ENCODE data around the gene GPR173.

GPR173 gene

GRCh38 chrX:53091354-53091753, 42.8 kb downstream of the GPR173 start:
- no peak for DNase-seq

- peak; percentile 69 to 74 for DNase-seq
Observed at GRCh38 chrX:53093177-53093655, 44.6 kb downstream of the GPR173 start.

GRCh38 chrX:53093748-53094581, 45.4 kb downstream of the GPR173 start, which contains the start of gene KANTR:
TSS of gene KANTR (plus strand) at chrX:53094142. CDS start at chrX:53124273, 30,131 bp downstream.
- DNase-seq = peak; percentile 65 to 71

GRCh38 chrX:53094582-53094905, 46.0 kb downstream of the GPR173 start:
- no peak for DNase-seq

- no peak for DNase-seq
Observed at GRCh38 chrX:53095796-53096195, 47.2 kb downstream of the GPR173 start.

GRCh38 chrX:53114864-53115549, 66.4 kb downstream of the GPR173 start:
- no peak for DNase-seq

- DNase-seq = no peak
Observed at GRCh38 chrX:53115550-53115874, 66.9 kb downstream of the GPR173 start.

GRCh38 chrX:53116101-53116500, 67.5 kb downstream of the GPR173 start:
- no peak for DNase-seq

GRCh38 chrX:53122013-53122412, 73.4 kb downstream of the GPR173 start:
- no peak for DNase-seq

GRCh38 chrX:53125506-53125905, 76.9 kb downstream of the GPR173 start:
- no peak for DNase-seq

- DNase-seq = no peak
Observed at GRCh38 chrX:53126377-53126776, 77.8 kb downstream of the GPR173 start.

GRCh38 chrX:53128097-53128749, 79.6 kb downstream of the GPR173 start:
- DNase-seq = no peak

Data from activated CD4-positive, alpha-beta T cell treated with anti-CD3 and anti-CD28 coated beads, Interleukin-2, amount 50 U/mL, for 4 hours (primary cell).